HUES64 (cell line): ENCODE data around the gene PDZD7.

Experiments
- H3K27ac ChIP-seq: 2 replicates; pipeline ENCODE4 v1.7.0; 2013; ENCODE audit warnings: low read depth, low read length, inconsistent platforms
- H3K27me3 ChIP-seq: 2 replicates; pipeline ENCODE4 v1.6.1; 2013; ENCODE audit warnings: mild to moderate bottlenecking, low read length; ENCODE audit not compliant: insufficient read depth
- H3K36me3 ChIP-seq: 2 replicates; pipeline ENCODE4 v1.6.1; 2013; ENCODE audit warnings: mild to moderate bottlenecking, low read length; ENCODE audit not compliant: insufficient read depth
- H3K4me1 ChIP-seq: 2 replicates; pipeline ENCODE4 v1.6.1; 2013; ENCODE audit warnings: mild to moderate bottlenecking, low read length, moderate library complexity; ENCODE audit not compliant: insufficient read depth
- H3K4me3 ChIP-seq: 2 replicates; pipeline ENCODE4 v1.5.1; 2013; ENCODE audit warnings: mild to moderate bottlenecking, low read length, moderate library complexity
- H3K9ac ChIP-seq: 2 replicates; pipeline ENCODE4 v1.6.1; 2013; ENCODE audit warnings: mild to moderate bottlenecking, low read depth, low read length
- H3K9me3 ChIP-seq: 2 replicates; pipeline ENCODE4 v1.6.1; 2013; ENCODE audit warnings: low read depth, low read length; ENCODE audit not compliant: insufficient read depth
- WGBS: fragments of 150-250, 120-280 bp; methylation state at CpG from one replicate; pipeline ENCODE4 v1.1.7; 2013; ENCODE audit warnings: missing lambda C conversion rate; 5-methylcytosine and 5-hydroxymethylcytosine counted together

The PDZD7 gene

GRCh38 chr10:100985336-100985735 is 45.6 kb downstream of the PDZD7 start:
- 93% methylated on average over 3 of the region's 5 CpGs for WGBS
- Histone ChIP-seq H3K4me1 (no peaks in the 10 kb centered on the region), H3K4me3 (no peak overlapping the region), H3K27ac (no peak overlapping the region), H3K9ac (no peak overlapping the region), H3K36me3 (peaks cover 47% of the 10 kb centered on the region), H3K27me3 (no peaks in the 10 kb centered on the region), H3K9me3 (no peaks in the 10 kb centered on the region)

- no peaks in the 10 kb centered on the region for H3K27me3 ChIP-seq
- 97% methylated on average over 2 of the region's 2 CpGs for WGBS
- H3K27ac ChIP-seq: no peak overlapping the region
- H3K9ac ChIP-seq: no peak overlapping the region
- H3K4me1 ChIP-seq: no peaks in the 10 kb centered on the region
- H3K36me3 ChIP-seq: peaks cover 47% of the 10 kb centered on the region
- H3K4me3 ChIP-seq: no peak overlapping the region
- H3K9me3 ChIP-seq: no peaks in the 10 kb centered on the region
These were observed 46.2 kb downstream of the PDZD7 start for GRCh38 chr10:100984672-100985177.

GRCh38 chr10:100983868-100984671 is 46.9 kb downstream of the PDZD7 start:
- Histone ChIP-seq H3K9me3 (no peaks in the 10 kb centered on the region), H3K27ac (no peak overlapping the region), H3K9ac (no peak overlapping the region), H3K27me3 (no peaks in the 10 kb centered on the region), H3K4me1 (no peaks in the 10 kb centered on the region), H3K36me3 (peaks cover 44% of the 10 kb centered on the region), H3K4me3 (no peak overlapping the region)
- WGBS: 93% methylated on average over 13 of the region's 13 CpGs

GRCh38 chr10:100982916-100983830 is 47.8 kb downstream of the PDZD7 start:
- Histone ChIP-seq H3K9ac (no peak overlapping the region), H3K27me3 (no peaks in the 10 kb centered on the region), H3K27ac (no peak overlapping the region), H3K9me3 (no peaks in the 10 kb centered on the region), H3K4me1 (no peaks in the 10 kb centered on the region), H3K36me3 (peaks cover 40% of the 10 kb centered on the region), H3K4me3 (no peak overlapping the region)
- 93% methylated on average over 24 of the region's 24 CpGs for WGBS

GRCh38 chr10:100981178-100981772 is 49.7 kb downstream of the PDZD7 start:
- Histone ChIP-seq H3K36me3 (peaks cover 38% of the 10 kb centered on the region), H3K27ac (no peak overlapping the region), H3K9me3 (no peaks in the 10 kb centered on the region), H3K27me3 (no peaks in the 10 kb centered on the region), H3K4me3 (no peak overlapping the region), H3K9ac (no peak overlapping the region), H3K4me1 (no peaks in the 10 kb centered on the region)
- WGBS: 91% methylated on average over 5 of the region's 5 CpGs

- Histone ChIP-seq H3K27me3 (no peaks in the 10 kb centered on the region), H3K9me3 (no peaks in the 10 kb centered on the region), H3K36me3 (peaks cover 33% of the 10 kb centered on the region), H3K4me1 (no peaks in the 10 kb centered on the region), H3K9ac (no peak overlapping the region), H3K27ac (no peak overlapping the region), H3K4me3 (no peak overlapping the region)
- WGBS: 98% methylated on average over 7 of the region's 7 CpGs
These were observed 50.2 kb downstream of the PDZD7 start for GRCh38 chr10:100980711-100981110.

GRCh38 chr10:100980311-100980710 is 50.6 kb downstream of the PDZD7 start:
- no peak overlapping the region for H3K4me3 ChIP-seq
- 87% methylated on average over 2 of the region's 2 CpGs for WGBS

GRCh38 chr10:100979791-100980272 is 51.1 kb downstream of the PDZD7 start:
- WGBS: 94% methylated on average over 16 of the region's 16 CpGs
- Histone ChIP-seq H3K9me3 (no peaks in the 10 kb centered on the region), H3K4me1 (no peaks in the 10 kb centered on the region), H3K27me3 (no peaks in the 10 kb centered on the region), H3K36me3 (peaks cover 31% of the 10 kb centered on the region), H3K27ac (no peak overlapping the region), H3K4me3 (no peak overlapping the region), H3K9ac (no peak overlapping the region)

More at GRCh38 chr10:100980311-100980710, 50.6 kb downstream of the PDZD7 start:
- Histone ChIP-seq H3K27me3 (no peaks in the 10 kb centered on the region), H3K9ac (no peak overlapping the region), H3K4me1 (no peaks in the 10 kb centered on the region), H3K27ac (no peak overlapping the region), H3K36me3 (peaks cover 31% of the 10 kb centered on the region), H3K9me3 (no peaks in the 10 kb centered on the region)

- 94% methylated on average over 10 of the region's 10 CpGs for WGBS
- Histone ChIP-seq H3K9me3 (no peaks in the 10 kb centered on the region), H3K27me3 (no peaks in the 10 kb centered on the region), H3K27ac (no peak overlapping the region), H3K36me3 (peaks cover 31% of the 10 kb centered on the region), H3K9ac (no peak overlapping the region), H3K4me3 (no peak overlapping the region), H3K4me1 (no peaks in the 10 kb centered on the region)
These were observed 52.1 kb downstream of the PDZD7 start for GRCh38 chr10:100978901-100979195.

- no peaks in the 10 kb centered on the region for H3K27me3 ChIP-seq
- 93% methylated on average over 13 of the region's 13 CpGs for WGBS
- peaks cover 30% of the 10 kb centered on the region for H3K36me3 ChIP-seq
- H3K4me1 ChIP-seq: no peaks in the 10 kb centered on the region
- no peak overlapping the region for H3K4me3 ChIP-seq
- no peaks in the 10 kb centered on the region for H3K9me3 ChIP-seq
- no peak overlapping the region for H3K9ac ChIP-seq
- H3K27ac ChIP-seq: no peak overlapping the region
These were observed 52.6 kb downstream of the PDZD7 start for GRCh38 chr10:100978121-100978900.
